Liver (tissue), 3 donors: Measurements from ENCODE around the gene BNC2.

ENCODE experiments used
- GABPA ChIP-seq, 2 donors: IDR thresholded peaks in 1 of 2; conservative IDR thresholded peaks in 1 of 2; 2 replicates each; pipeline ENCODE4 v1.6.1; 2016; ENCODE audit warnings: antibody characterized with exemption in 2 of 2, mild to moderate bottlenecking in 1 of 2, moderate library complexity in 1 of 2
- JUND ChIP-seq, 2 donors: IDR thresholded peaks; 2 replicates each; pipeline ENCODE4 v1.6.1; 2016; ENCODE audit warnings: antibody characterized with exemption in 2 of 2
- RAD21 ChIP-seq, 2 donors: IDR thresholded peaks; 2 replicates each; pipeline ENCODE4 v1.6.1; 2016; ENCODE audit warnings: antibody characterized with exemption in 2 of 2, mild to moderate bottlenecking in 2 of 2
- RXRA ChIP-seq, 2 donors: IDR thresholded peaks; 2 replicates each; pipeline ENCODE4 v1.6.1; 2017 to 2018; ENCODE audit warnings: antibody characterized with exemption in 2 of 2, mild to moderate bottlenecking in 1 of 2
- TAF1 ChIP-seq: conservative IDR thresholded peaks from 2 replicates; pipeline ENCODE4 v1.6.1; 2016; ENCODE audit warnings: antibody characterized with exemption, mild to moderate bottlenecking
- TF ChIP-seq, protein P1 (sequence below): IDR thresholded peaks from 2 replicates; pipeline ENCODE4 v1.6.1; 2016; ENCODE audit warnings: antibody characterized with exemption
- TF ChIP-seq, protein P2 (sequence below): fragments of 150-350 bp; IDR thresholded peaks from 2 replicates; pipeline ENCODE4 v1.5.1; 2017; ENCODE audit warnings: improper control_type of control experiment, low read depth, low read length; ENCODE audit not compliant: missing input control
- TF ChIP-seq, protein P3 (sequence below): IDR thresholded peaks from 2 replicates; pipeline ENCODE4 v1.6.1; 2016; ENCODE audit warnings: antibody characterized with exemption, mild to moderate bottlenecking
- TF ChIP-seq, protein P4 (sequence below): IDR thresholded peaks from 2 replicates; pipeline ENCODE4 v1.6.1; 2016; ENCODE audit warnings: antibody characterized with exemption
- donor health status: healthy.
- donor health status: healthy.

DNA sequence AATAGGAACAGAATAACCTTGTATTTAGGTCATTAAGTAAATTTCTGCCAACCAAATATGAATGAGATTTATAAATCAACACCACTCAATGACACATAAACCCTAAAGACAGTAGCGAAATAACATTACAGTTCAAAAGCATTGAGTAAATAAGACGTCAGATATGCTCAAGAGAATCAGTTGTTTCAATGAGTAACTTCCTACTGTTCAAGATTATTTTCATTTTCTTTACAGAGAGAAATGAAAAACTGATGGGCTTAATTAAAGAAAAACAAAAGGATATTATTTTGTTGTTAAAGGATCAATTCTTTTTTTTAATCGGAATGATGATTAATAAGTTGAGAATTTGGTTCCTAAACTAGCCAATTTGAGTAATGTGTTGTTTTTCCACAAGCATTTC lies 150.1 kb downstream of the BNC2 start:
- TF ChIP-seq, protein P1, sequence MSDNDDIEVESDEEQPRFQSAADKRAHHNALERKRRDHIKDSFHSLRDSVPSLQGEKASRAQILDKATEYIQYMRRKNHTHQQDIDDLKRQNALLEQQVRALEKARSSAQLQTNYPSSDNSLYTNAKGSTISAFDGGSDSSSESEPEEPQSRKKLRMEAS = no peak
- TF ChIP-seq, protein P2, sequence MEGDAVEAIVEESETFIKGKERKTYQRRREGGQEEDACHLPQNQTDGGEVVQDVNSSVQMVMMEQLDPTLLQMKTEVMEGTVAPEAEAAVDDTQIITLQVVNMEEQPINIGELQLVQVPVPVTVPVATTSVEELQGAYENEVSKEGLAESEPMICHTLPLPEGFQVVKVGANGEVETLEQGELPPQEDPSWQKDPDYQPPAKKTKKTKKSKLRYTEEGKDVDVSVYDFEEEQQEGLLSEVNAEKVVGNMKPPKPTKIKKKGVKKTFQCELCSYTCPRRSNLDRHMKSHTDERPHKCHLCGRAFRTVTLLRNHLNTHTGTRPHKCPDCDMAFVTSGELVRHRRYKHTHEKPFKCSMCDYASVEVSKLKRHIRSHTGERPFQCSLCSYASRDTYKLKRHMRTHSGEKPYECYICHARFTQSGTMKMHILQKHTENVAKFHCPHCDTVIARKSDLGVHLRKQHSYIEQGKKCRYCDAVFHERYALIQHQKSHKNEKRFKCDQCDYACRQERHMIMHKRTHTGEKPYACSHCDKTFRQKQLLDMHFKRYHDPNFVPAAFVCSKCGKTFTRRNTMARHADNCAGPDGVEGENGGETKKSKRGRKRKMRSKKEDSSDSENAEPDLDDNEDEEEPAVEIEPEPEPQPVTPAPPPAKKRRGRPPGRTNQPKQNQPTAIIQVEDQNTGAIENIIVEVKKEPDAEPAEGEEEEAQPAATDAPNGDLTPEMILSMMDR = no peak
- TF ChIP-seq, protein P3, sequence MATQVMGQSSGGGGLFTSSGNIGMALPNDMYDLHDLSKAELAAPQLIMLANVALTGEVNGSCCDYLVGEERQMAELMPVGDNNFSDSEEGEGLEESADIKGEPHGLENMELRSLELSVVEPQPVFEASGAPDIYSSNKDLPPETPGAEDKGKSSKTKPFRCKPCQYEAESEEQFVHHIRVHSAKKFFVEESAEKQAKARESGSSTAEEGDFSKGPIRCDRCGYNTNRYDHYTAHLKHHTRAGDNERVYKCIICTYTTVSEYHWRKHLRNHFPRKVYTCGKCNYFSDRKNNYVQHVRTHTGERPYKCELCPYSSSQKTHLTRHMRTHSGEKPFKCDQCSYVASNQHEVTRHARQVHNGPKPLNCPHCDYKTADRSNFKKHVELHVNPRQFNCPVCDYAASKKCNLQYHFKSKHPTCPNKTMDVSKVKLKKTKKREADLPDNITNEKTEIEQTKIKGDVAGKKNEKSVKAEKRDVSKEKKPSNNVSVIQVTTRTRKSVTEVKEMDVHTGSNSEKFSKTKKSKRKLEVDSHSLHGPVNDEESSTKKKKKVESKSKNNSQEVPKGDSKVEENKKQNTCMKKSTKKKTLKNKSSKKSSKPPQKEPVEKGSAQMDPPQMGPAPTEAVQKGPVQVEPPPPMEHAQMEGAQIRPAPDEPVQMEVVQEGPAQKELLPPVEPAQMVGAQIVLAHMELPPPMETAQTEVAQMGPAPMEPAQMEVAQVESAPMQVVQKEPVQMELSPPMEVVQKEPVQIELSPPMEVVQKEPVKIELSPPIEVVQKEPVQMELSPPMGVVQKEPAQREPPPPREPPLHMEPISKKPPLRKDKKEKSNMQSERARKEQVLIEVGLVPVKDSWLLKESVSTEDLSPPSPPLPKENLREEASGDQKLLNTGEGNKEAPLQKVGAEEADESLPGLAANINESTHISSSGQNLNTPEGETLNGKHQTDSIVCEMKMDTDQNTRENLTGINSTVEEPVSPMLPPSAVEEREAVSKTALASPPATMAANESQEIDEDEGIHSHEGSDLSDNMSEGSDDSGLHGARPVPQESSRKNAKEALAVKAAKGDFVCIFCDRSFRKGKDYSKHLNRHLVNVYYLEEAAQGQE = no peak
- no peak for TF ChIP-seq RXRA (IDR thresholded peaks at IDR 0.05)
- no peak for TF ChIP-seq GABPA (IDR thresholded peaks at IDR 0.05 in 1 of 2, conservative IDR thresholded peaks at IDR 0.05 in 1 of 2)
- no peak for TF ChIP-seq JUND (IDR thresholded peaks at IDR 0.05)
- no peak for TF ChIP-seq RAD21 (IDR thresholded peaks at IDR 0.05)
- TF ChIP-seq, protein P4, sequence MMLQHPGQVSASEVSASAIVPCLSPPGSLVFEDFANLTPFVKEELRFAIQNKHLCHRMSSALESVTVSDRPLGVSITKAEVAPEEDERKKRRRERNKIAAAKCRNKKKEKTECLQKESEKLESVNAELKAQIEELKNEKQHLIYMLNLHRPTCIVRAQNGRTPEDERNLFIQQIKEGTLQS = no peak
- TF ChIP-seq TAF1 = no peak
